Esophagus squamous epithelium (tissue), 4 donors: Measurements from ENCODE around the gene RTN4RL1.

ENCODE experiments used
- CTCF ChIP-seq, 6 experiments: fragments of 450-650 bp in 4 of 6; fragments of 200-600 bp in 2 of 6; sonication (generic) in 2 of 6; IDR thresholded peaks; one replicate each; pipeline ENCODE4 v1.5.1; 2016 to 2019; ENCODE audit warnings: antibody characterized with exemption in 6 of 6, mild to moderate bottlenecking in 4 of 6, moderate library complexity in 4 of 6
- POLR2A ChIP-seq, 4 donors: fragments of 450-650 bp; IDR thresholded peaks; one replicate each; pipeline ENCODE4 v1.6.1; 2017; ENCODE audit warnings: antibody characterized with exemption in 4 of 4, mild to moderate bottlenecking in 4 of 4, moderate library complexity in 3 of 4

GRCh38 chr17:1918346-1919162 lies 106.6 kb downstream of the RTN4RL1 start:
- TF ChIP-seq CTCF (IDR thresholded peaks at IDR 0.05) (no peak), POLR2A (IDR thresholded peaks at IDR 0.05) (no peak)
